Measurements from ENCODE around the gene FCMR. TPM values are rescaled to one million over a fixed set of nuclear protein-coding genes. Genes with fewer than 3 reads are reported as not detected.

Gene FCMR
- total and polyA plus RNA-seq, 9 of the 15 experiments (the other 6 are each of a cell fraction or from before 2014, with no cell fraction given) = 0.11 to 0.82 (median 0.20) TPM; not detected in 5

DNA sequence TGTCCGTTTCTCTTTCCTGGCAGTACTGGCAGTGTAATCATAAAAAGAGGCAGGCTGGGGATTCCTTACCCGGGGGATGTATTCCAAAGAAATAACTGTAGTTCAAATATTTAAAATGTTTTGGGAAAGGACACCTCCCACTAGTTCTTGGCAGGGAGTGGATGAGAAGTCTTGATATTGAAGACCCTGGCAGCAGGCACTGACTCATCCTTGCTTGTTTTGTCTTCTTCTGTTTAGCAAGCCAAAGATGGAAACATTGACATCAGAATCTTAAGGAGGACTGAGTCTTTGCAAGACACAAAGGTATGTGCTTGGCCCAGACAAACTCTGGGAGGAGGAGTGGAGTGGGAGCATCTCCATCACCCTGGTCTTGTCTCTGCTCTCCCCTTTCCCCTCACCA lies 55.7 kb downstream of the FCMR start:
- TF ChIP-seq TAF15 (IDR thresholded peaks at IDR 0.05; ENCODE audit: low read depth, low read length) (no peak), POLR2H (tag; IDR thresholded peaks at IDR 0.05; ENCODE audit: low read depth) (no peak), RAD51 (IDR thresholded peaks at IDR 0.05; ENCODE audit: borderline replicate concordance, low read depth) (no peak), CBX8 (IDR thresholded peaks at IDR 0.05; ENCODE audit: borderline replicate concordance, extremely low read depth, low read depth, low read length, poor library complexity, severe bottlenecking) (no peak), FOSL1 (tag; conservative IDR thresholded peaks at IDR 0.05) (0 out of 2 replicates have a peak, but pooled peaks have one; percentile 21), TAL1 (IDR thresholded peaks at IDR 0.05) (no peak)
- TF ChIP-seq, protein P1, sequence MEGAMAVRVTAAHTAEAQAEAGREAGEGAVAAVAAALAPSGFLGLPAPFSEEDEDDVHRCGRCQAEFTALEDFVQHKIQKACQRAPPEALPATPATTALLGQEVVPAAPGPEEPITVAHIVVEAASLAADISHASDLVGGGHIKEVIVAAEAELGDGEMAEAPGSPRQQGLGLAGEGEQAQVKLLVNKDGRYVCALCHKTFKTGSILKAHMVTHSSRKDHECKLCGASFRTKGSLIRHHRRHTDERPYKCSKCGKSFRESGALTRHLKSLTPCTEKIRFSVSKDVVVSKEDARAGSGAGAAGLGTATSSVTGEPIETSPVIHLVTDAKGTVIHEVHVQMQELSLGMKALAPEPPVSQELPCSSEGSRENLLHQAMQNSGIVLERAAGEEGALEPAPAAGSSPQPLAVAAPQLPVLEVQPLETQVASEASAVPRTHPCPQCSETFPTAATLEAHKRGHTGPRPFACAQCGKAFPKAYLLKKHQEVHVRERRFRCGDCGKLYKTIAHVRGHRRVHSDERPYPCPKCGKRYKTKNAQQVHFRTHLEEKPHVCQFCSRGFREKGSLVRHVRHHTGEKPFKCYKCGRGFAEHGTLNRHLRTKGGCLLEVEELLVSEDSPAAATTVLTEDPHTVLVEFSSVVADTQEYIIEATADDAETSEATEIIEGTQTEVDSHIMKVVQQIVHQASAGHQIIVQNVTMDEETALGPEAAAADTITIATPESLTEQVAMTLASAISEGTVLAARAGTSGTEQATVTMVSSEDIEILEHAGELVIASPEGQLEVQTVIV (CRISPR knock-in tag; IDR thresholded peaks at IDR 0.05; ENCODE audit: borderline replicate concordance) = no peak
- TF ChIP-seq, protein P2, sequence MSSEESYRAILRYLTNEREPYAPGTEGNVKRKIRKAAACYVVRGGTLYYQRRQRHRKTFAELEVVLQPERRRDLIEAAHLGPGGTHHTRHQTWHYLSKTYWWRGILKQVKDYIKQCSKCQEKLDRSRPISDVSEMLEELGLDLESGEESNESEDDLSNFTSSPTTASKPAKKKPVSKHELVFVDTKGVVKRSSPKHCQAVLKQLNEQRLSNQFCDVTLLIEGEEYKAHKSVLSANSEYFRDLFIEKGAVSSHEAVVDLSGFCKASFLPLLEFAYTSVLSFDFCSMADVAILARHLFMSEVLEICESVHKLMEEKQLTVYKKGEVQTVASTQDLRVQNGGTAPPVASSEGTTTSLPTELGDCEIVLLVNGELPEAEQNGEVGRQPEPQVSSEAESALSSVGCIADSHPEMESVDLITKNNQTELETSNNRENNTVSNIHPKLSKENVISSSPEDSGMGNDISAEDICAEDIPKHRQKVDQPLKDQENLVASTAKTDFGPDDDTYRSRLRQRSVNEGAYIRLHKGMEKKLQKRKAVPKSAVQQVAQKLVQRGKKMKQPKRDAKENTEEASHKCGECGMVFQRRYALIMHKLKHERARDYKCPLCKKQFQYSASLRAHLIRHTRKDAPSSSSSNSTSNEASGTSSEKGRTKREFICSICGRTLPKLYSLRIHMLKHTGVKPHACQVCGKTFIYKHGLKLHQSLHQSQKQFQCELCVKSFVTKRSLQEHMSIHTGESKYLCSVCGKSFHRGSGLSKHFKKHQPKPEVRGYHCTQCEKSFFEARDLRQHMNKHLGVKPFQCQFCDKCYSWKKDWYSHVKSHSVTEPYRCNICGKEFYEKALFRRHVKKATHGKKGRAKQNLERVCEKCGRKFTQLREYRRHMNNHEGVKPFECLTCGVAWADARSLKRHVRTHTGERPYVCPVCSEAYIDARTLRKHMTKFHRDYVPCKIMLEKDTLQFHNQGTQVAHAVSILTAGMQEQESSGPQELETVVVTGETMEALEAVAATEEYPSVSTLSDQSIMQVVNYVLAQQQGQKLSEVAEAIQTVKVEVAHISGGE (CRISPR knock-in tag; IDR thresholded peaks at IDR 0.05) = no peak
- TF ChIP-seq, protein P3, sequence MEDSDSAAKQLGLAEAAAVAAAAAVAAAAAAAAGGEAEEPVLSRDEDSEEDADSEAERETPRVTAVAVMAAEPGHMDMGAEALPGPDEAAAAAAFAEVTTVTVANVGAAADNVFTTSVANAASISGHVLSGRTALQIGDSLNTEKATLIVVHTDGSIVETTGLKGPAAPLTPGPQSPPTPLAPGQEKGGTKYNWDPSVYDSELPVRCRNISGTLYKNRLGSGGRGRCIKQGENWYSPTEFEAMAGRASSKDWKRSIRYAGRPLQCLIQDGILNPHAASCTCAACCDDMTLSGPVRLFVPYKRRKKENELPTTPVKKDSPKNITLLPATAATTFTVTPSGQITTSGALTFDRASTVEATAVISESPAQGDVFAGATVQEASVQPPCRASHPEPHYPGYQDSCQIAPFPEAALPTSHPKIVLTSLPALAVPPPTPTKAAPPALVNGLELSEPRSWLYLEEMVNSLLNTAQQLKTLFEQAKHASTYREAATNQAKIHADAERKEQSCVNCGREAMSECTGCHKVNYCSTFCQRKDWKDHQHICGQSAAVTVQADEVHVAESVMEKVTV (CRISPR knock-in tag; IDR thresholded peaks at IDR 0.05) = 0 out of 2 replicates have a peak, but pooled peaks have one; percentile 24
- Histone ChIP-seq H3K27me3 (ENCODE audit: control insufficient read depth in 2 of 2, insufficient read depth in 2 of 2, low read length in 2 of 2) (peaks cover 8 to 11% of the 10 kb centered on the region in 2 experiments; a peak in 4 of 5 replicates), H3K79me2 (ENCODE audit: control insufficient read depth, insufficient read depth, low read length) (no peaks in the 10 kb centered on the region), H3K9me1 (ENCODE audit: control insufficient read depth, insufficient read depth, low read length) (no peaks in the 10 kb centered on the region), H3K9me3 (replicated peaks; ENCODE audit: control insufficient read depth, insufficient read depth, low read depth, low read length) (no peaks in the 10 kb centered on the region), H3K27ac (ENCODE audit: extremely low read depth, low read depth, low read length) (no peak overlapping the region), H3K9ac (ENCODE audit: insufficient read depth in 1 of 2, low read depth in 2 of 2, low read length in 2 of 2) (no peak overlapping the region), H3K36me3 (ENCODE audit: control insufficient read depth, insufficient read depth, low read length) (no peaks in the 10 kb centered on the region), H3K4me3 (no peak overlapping the region), H4K20me1 (replicated peaks; ENCODE audit: control insufficient read depth, insufficient read depth, low read length) (no peaks in the 10 kb centered on the region), H2AFZ (ENCODE audit: low read depth, low read length) (no peak overlapping the region), H3K4me1 (replicated peaks in 1 of 2; ENCODE audit: control insufficient read depth in 2 of 2, insufficient read depth in 2 of 2, low read length in 2 of 2) (peaks cover 0 to 5% of the 10 kb centered on the region in 2 experiments; a peak in 2 of 5 replicates), H3K4me2 (ENCODE audit: insufficient read depth, low read length) (no peak overlapping the region)
- no peak for FAIRE-seq
- no peak for DNase-seq (ENCODE audit: extremely low read depth in 1 of 4, low spot score in 3 of 4)
- 0% methylated on average over 2 of the region's 2 CpGs for WGBS (ENCODE audit: insufficient coverage, low coverage, missing lambda C conversion rate)
- ATAC-seq = no peak
- intact Hi-C loops (cut with micrococcal nuclease) = no loop called here
- no TSS peak for BruUV-seq (replicated peaks)
- POLR2A ChIA-PET = interaction anchor here (1.0 kb wide), 1 partner anchor 11 kb away, joined by 3 read pairs; no protein-coding TSS in a partner anchor
- in situ Hi-C loops (cut with MboI) = no loop called here
- CTCF ChIA-PET (ENCODE audit: low intra/inter-chr PET ratio) = no interaction called here

Measured in K562 (cell line).